H1 (cell line): ENCODE results near the gene LINC00632. TPM values are rescaled to one million over a fixed set of nuclear protein-coding genes. Genes with fewer than 3 reads are reported as not detected.
"Not testable (repeated sequence)": the region's sequence is repeated elsewhere in the genome, so short reads cannot be mapped to it uniquely, and the experiment has no call there.

Experiments
- CTCF ChIA-PET: fragments of 300-600 bp; sonication (Branson Sonifier 250); formaldehyde crosslinking; loops from one replicate; lab custom pipeline; 2021; ENCODE audit not compliant: partially characterized antibody; lab: Charles Lee
- POLR2A ChIA-PET: fragments of 300-600 bp; sonication (Branson Sonifier 250); formaldehyde crosslinking; loops from one replicate; lab custom pipeline; 2021; ENCODE audit warnings: inconsistent platforms; ENCODE audit not compliant: partially characterized antibody; lab: Charles Lee
- DNase-seq, 2 experiments: peaks; one replicate each; pipeline versions ENCODE4 v3.0.0 to v3.0.0-alpha.2; 2010 to 2022; ENCODE audit warnings: low spot score in 2 of 2, low read depth in 1 of 2, mixed read lengths in 1 of 2
- FAIRE-seq: peaks from 2 replicates; lab custom pipeline; 2011; peaks lifted over from hg19 to GRCh38; lab: Jason Lieb, UNC
- H2AFZ ChIP-seq: 2 replicates; pipeline ENCODE4 v1.8.1; 2012; ENCODE audit warnings: low read length, inconsistent platforms
- H2AK5ac ChIP-seq: 2 replicates; pipeline ENCODE4 v1.6.1; 2013; ENCODE audit warnings: low read depth, low read length
- H2BK120ac ChIP-seq: replicated peaks from 2 replicates; pipeline ENCODE3; 2013; ENCODE audit warnings: low read depth, low read length, inconsistent platforms
- H2BK12ac ChIP-seq: 2 replicates; pipeline ENCODE4 v1.6.1; 2013; ENCODE audit warnings: low read depth, low read length
- H2BK15ac ChIP-seq: 2 replicates; pipeline ENCODE4 v1.6.1; 2013; ENCODE audit warnings: low read length
- H2BK20ac ChIP-seq: 2 replicates; pipeline ENCODE4 v1.6.1; 2013; ENCODE audit warnings: low read length
- H2BK5ac ChIP-seq: 2 replicates; pipeline ENCODE4 v1.6.1; 2013; ENCODE audit warnings: low read depth, low read length
- H3K14ac ChIP-seq: 2 replicates; pipeline ENCODE4 v1.6.1; 2013; ENCODE audit warnings: inconsistent platforms; ENCODE audit not compliant: insufficient read length
- H3K18ac ChIP-seq: 2 replicates; pipeline ENCODE4 v1.6.1; 2013; ENCODE audit warnings: low read length; ENCODE audit errors: extremely low read depth
- H3K23ac ChIP-seq: 2 replicates; pipeline ENCODE4 v1.6.1; 2013; ENCODE audit warnings: inconsistent platforms; ENCODE audit not compliant: insufficient read length
- H3K23me2 ChIP-seq: 2 replicates; pipeline ENCODE4 v1.6.1; 2013; ENCODE audit warnings: low read depth, low read length
- H3K27ac ChIP-seq: 2 replicates; pipeline ENCODE4 v1.6.1; 2011; ENCODE audit warnings: low read depth, low read length, inconsistent platforms
- H3K27me3 ChIP-seq, 4 experiments: replicated peaks in 1 of 4; 1 replicate in 1 of 4; 2 replicates in 3 of 4; pipeline versions ENCODE4 v1.6.1 to v1.8.1; 2011 to 2013; ENCODE audit warnings: low read length in 3 of 4, mild to moderate bottlenecking in 3 of 4, inconsistent platforms in 2 of 4, mixed read lengths in 2 of 4, moderate library complexity in 1 of 4; ENCODE audit not compliant: control insufficient read depth in 3 of 4, insufficient read depth in 3 of 4; ENCODE audit errors: extremely low read depth in 1 of 4
- H3K36me3 ChIP-seq, 4 experiments: 2 replicates each; pipeline versions ENCODE4 v1.6.1 to v1.8.1; 2011 to 2013; ENCODE audit warnings: mild to moderate bottlenecking in 4 of 4, low read length in 3 of 4, moderate library complexity in 2 of 4, control low read depth in 1 of 4, inconsistent platforms in 1 of 4; ENCODE audit not compliant: insufficient read depth in 4 of 4, control insufficient read depth in 2 of 4
- H3K4ac ChIP-seq: replicated peaks from 2 replicates; pipeline ENCODE3; 2013; ENCODE audit warnings: low read length, low read depth, mixed read lengths, inconsistent platforms; ENCODE audit not compliant: insufficient read length
- H3K4me1 ChIP-seq, 4 experiments: replicated peaks in 1 of 4; 1 replicate in 1 of 4; 2 replicates in 3 of 4; pipeline versions ENCODE4 v1.6.1 to v1.8.1; 2011 to 2013; ENCODE audit warnings: low read length in 3 of 4, inconsistent platforms in 2 of 4, mixed read lengths in 1 of 4; ENCODE audit not compliant: insufficient read depth in 4 of 4, control insufficient read depth in 3 of 4
- H3K4me2 ChIP-seq, 2 experiments: 2 replicates each; pipeline versions ENCODE4 v1.6.1 to v1.8.1; 2011 to 2013; ENCODE audit warnings: low read depth in 2 of 2, low read length in 2 of 2, control low read depth in 1 of 2, inconsistent platforms in 1 of 2, mild to moderate bottlenecking in 1 of 2; ENCODE audit not compliant: insufficient read depth in 1 of 2
- H3K4me3 ChIP-seq, 4 experiments: fragments of 200-600, 300-600 bp in 1 of 4; sonication (generic), shearing (Covaris generic), sonication (Bioruptor Twin) in 1 of 4; 2 replicates each; pipeline versions ENCODE4 v1.5.1 to v1.8.1; 2011 to 2016; ENCODE audit warnings: low read length in 4 of 4, low read depth in 3 of 4, control low read depth in 2 of 4, inconsistent platforms in 2 of 4, mild to moderate bottlenecking in 2 of 4, mixed read lengths in 1 of 4, moderate library complexity in 1 of 4; ENCODE audit not compliant: insufficient read depth in 2 of 4; ENCODE audit errors: extremely low read depth in 1 of 4
- H3K56ac ChIP-seq: replicated peaks from 2 replicates; pipeline ENCODE3; 2013; ENCODE audit warnings: low read depth, mild to moderate bottlenecking, mixed read lengths, low read length, inconsistent platforms; ENCODE audit not compliant: insufficient read length
- H3K79me1 ChIP-seq: 2 replicates; pipeline ENCODE4 v1.6.1; 2013; ENCODE audit warnings: low read depth, low read length, control low read depth
- H3K79me2 ChIP-seq, 2 experiments: 2 replicates each; pipeline versions ENCODE4 v1.6.1 to v1.8.1; 2012 to 2013; ENCODE audit warnings: low read length in 2 of 2, mild to moderate bottlenecking in 2 of 2, inconsistent platforms in 1 of 2; ENCODE audit not compliant: insufficient read depth in 2 of 2, control insufficient read depth in 1 of 2
- H3K9ac ChIP-seq, 4 experiments: replicated peaks in 1 of 4; 1 replicate in 1 of 4; 2 replicates in 3 of 4; pipeline versions ENCODE4 v1.6.1 to v1.8.1; 2011 to 2013; ENCODE audit warnings: low read depth in 3 of 4, low read length in 3 of 4, control low read depth in 2 of 4, mild to moderate bottlenecking in 2 of 4, moderate library complexity in 2 of 4, inconsistent platforms in 1 of 4; ENCODE audit errors: extremely low read depth in 1 of 4
- H3K9me3 ChIP-seq, 2 experiments: 2 replicates each; pipeline versions ENCODE4 v1.6.1 to v1.8.1; 2012 to 2013; ENCODE audit warnings: mild to moderate bottlenecking in 2 of 2, moderate library complexity in 2 of 2, control low read depth in 1 of 2, inconsistent platforms in 1 of 2, low read depth in 1 of 2, low read length in 1 of 2, mixed read lengths in 1 of 2; ENCODE audit not compliant: insufficient read depth in 2 of 2
- H4K20me1 ChIP-seq, 2 experiments: replicated peaks in 1 of 2; 2 replicates each; pipeline versions ENCODE3 to v1.8.1; 2011 to 2013; ENCODE audit warnings: inconsistent platforms in 2 of 2, low read length in 2 of 2, mild to moderate bottlenecking in 1 of 2; ENCODE audit not compliant: insufficient read depth in 2 of 2, control insufficient read depth in 1 of 2
- H4K5ac ChIP-seq: 2 replicates; pipeline ENCODE4 v1.6.1; 2013; ENCODE audit warnings: low read length, low read depth, mixed read lengths, inconsistent platforms; ENCODE audit not compliant: insufficient read length
- H4K8ac ChIP-seq: 2 replicates; pipeline ENCODE4 v1.8.0; 2013; ENCODE audit warnings: mild to moderate bottlenecking, moderate library complexity, low read length, inconsistent platforms; ENCODE audit not compliant: insufficient read depth; ENCODE audit errors: extremely low read depth
- H4K91ac ChIP-seq: replicated peaks from 2 replicates; pipeline ENCODE3; 2013; ENCODE audit warnings: low read length, mixed read lengths, inconsistent platforms; ENCODE audit not compliant: insufficient read length
- EZH2 ChIP-seq: fragments of 200-600 bp; sonication (generic); IDR thresholded peaks from 2 replicates; pipeline ENCODE4 v1.7.1; 2012; ENCODE audit warnings: low read depth, mild to moderate bottlenecking, moderate library complexity, low read length, inconsistent platforms; ENCODE audit not compliant: severe bottlenecking
- SIN3A ChIP-seq, 2 experiments: IDR thresholded peaks in 1 of 2; conservative IDR thresholded peaks in 1 of 2; 2 replicates each; pipeline ENCODE4 v1.6.1; 2011 to 2012; ENCODE audit warnings: low read length in 2 of 2, improper control_type of control experiment in 1 of 2, low read depth in 1 of 2, mild to moderate bottlenecking in 1 of 2
- SIX5 ChIP-seq: IDR thresholded peaks from 2 replicates; pipeline ENCODE4 v1.6.1; 2011; ENCODE audit warnings: mild to moderate bottlenecking, low read depth, low read length
- SP4 ChIP-seq: IDR thresholded peaks from 2 replicates; pipeline ENCODE4 v1.6.1; 2012; ENCODE audit warnings: low read length, inconsistent platforms
- TAF7 ChIP-seq: optimal IDR thresholded peaks from 2 replicates; pipeline ENCODE3; 2011; ENCODE audit warnings: low read depth, mild to moderate bottlenecking, inconsistent platforms, low read length, moderate library complexity, borderline replicate concordance
- TCF12 ChIP-seq: IDR thresholded peaks from 2 replicates; pipeline ENCODE4 v1.6.1; 2011; ENCODE audit warnings: low read depth, mild to moderate bottlenecking, low read length
- WGBS, 2 experiments: shearing (Covaris generic) in 1 of 2; methylation state at CpG; one replicate each; pipeline versions ENCODE4 v1.1.6 to v1.1.7; 2013 to 2015; ENCODE audit warnings: low lambda C conversion rate in 2 of 2, mixed read lengths in 2 of 2, inconsistent platforms in 1 of 2, low coverage in 1 of 2, missing lambda C conversion rate in 1 of 2; ENCODE audit not compliant: insufficient replicate concordance in 2 of 2, insufficient coverage in 1 of 2, insufficient read length in 1 of 2; ENCODE audit errors: extremely low coverage in 1 of 2, missing lambda C conversion rate in 1 of 2; 5-methylcytosine and 5-hydroxymethylcytosine counted together
- polyA plus RNA-seq, 7 experiments: library from polyadenylated mRNA; depleted of rRNA in 3 of 7; stranded (reverse) in 5 of 7; unstranded in 2 of 7; fragments of >200 nt in 5 of 7; fragments of 200-250 nt in 2 of 7; gene quantifications; 1 replicate in 5 of 7; 2 replicates in 1 of 7; 4 replicates in 1 of 7; pipeline versions ENCODE4 v1.2.1 to v1.2.3, GENCODE V29; 2011 to 2013; ENCODE audit warnings: missing spikeins in 2 of 7, mixed read lengths in 2 of 7
- total RNA-seq: library from RNA; stranded (reverse); fragmentation: NEBNext Ultra II Directional; extraction: Animal tissue kit (Norgen Biotek cat#: 25700); gene quantifications from 2 replicates; pipeline ENCODE4 v1.2.1, GENCODE V29; 2021

Gene LINC00632
- total and polyA plus RNA-seq, 2 of the 8 experiments (the other 6 are each of a cell fraction or from before 2014, with no cell fraction given), result 24.5 to 85.1 TPM

- TF ChIP-seq TAF7 (no peak), SIN3A (conservative IDR thresholded peaks at IDR 0.05 in 1 of 2, IDR thresholded peaks at IDR 0.05 in 1 of 2; ENCODE audit: low read depth in 1 of 2, low read length in 2 of 2) (no peak), SIX5 (no peak), TCF12 (no peak), EZH2 (no peak), SP4 (no peak)
Measured at GRCh38 chrX:140687706-140688105, 21.9 kb upstream of the LINC00632 start (continued).

GRCh38 chrX:140691596-140691995 is 18.0 kb upstream of the LINC00632 start:
- H3K4me1 ChIP-seq, H4K8ac ChIP-seq, DNase-seq, FAIRE-seq, H3K9ac ChIP-seq, H2BK15ac ChIP-seq, H3K56ac ChIP-seq, H2BK120ac ChIP-seq, H3K4ac ChIP-seq, H4K91ac ChIP-seq, H2BK12ac ChIP-seq, H2AK5ac ChIP-seq, H3K4me3 ChIP-seq, H2BK20ac ChIP-seq, H4K5ac ChIP-seq, H3K27me3 ChIP-seq, H3K36me3 ChIP-seq, H2AFZ ChIP-seq, H3K23ac ChIP-seq, H3K9me3 ChIP-seq, H3K23me2 ChIP-seq, H4K20me1 ChIP-seq, H3K79me1 ChIP-seq, H3K4me2 ChIP-seq, H3K14ac ChIP-seq, H3K18ac ChIP-seq, H2BK5ac ChIP-seq, POLR2A ChIA-PET, H3K79me2 ChIP-seq, H3K27ac ChIP-seq: not testable (repeated sequence)
- CTCF ChIA-PET, result interaction anchor here (1.2 to 2.2 kb wide), 3 partner anchors 9 to 634 kb away, joined by 3 to 7 read pairs (median 4); no protein-coding TSS in a partner anchor
- no CpG with 5 or more reads among the region's 4 CpGs for WGBS, 2 experiments
